Gastrocnemius medialis (tissue), 4 donors: ENCODE results near the gene KLHL40. TPM values are rescaled to one million over a fixed set of nuclear protein-coding genes. Genes with fewer than 3 reads are reported as not detected.
A peak's percentile ranks its signal among the peaks of the same experiment; 100 is the strongest.

Experiments used
- ATAC-seq, 2 donors: fragments of 150-250 bp; one replicate each; pipeline ENCODE4 v1.9.1; 2016
- DNase-seq, 2 donors: peaks; one replicate each; pipeline ENCODE4 v3.0.0-alpha.2; 2019
- H3K27ac ChIP-seq, 4 donors: fragments of 200-600 bp; sonication (generic); 1 replicate in 1 of 4; 2 replicates in 3 of 4; pipeline ENCODE4 v1.5.1; 2016 to 2018; ENCODE audit warnings: mild to moderate bottlenecking in 2 of 4, moderate library complexity in 1 of 4
- H3K27me3 ChIP-seq, 3 donors: fragments of 200-600 bp; sonication (generic) in 2 of 3; 1 replicate in 1 of 3; 2 replicates in 2 of 3; pipeline versions ENCODE4 v1.5.1 to v1.6.0; 2016 to 2019; ENCODE audit warnings: mild to moderate bottlenecking in 1 of 3, moderate library complexity in 1 of 3
- H3K36me3 ChIP-seq, 2 donors: fragments of 200-600 bp; sonication (generic) in 1 of 2; one replicate each; pipeline ENCODE4 v1.5.1; 2017 to 2018
- H3K4me1 ChIP-seq, 2 donors: fragments of 200-600 bp; sonication (generic) in 1 of 2; one replicate each; pipeline ENCODE4 v1.5.1; 2016 to 2017; ENCODE audit warnings: mild to moderate bottlenecking in 2 of 2
- H3K4me3 ChIP-seq, 4 donors: fragments of 200-600 bp; sonication (generic) in 3 of 4; 1 replicate in 1 of 4; 2 replicates in 3 of 4; pipeline ENCODE4 v1.5.1; 2016 to 2019; ENCODE audit warnings: mild to moderate bottlenecking in 2 of 4
- H3K9me3 ChIP-seq, 3 donors: fragments of 200-600 bp; sonication (generic) in 2 of 3; 1 replicate in 1 of 3; 2 replicates in 2 of 3; pipeline ENCODE4 v1.5.1; 2016 to 2019
- POLR2A ChIP-seq, 2 donors: fragments of 450-650 bp; IDR thresholded peaks; one replicate each; pipeline ENCODE4 v1.6.1; 2017; ENCODE audit warnings: antibody characterized with exemption in 2 of 2, mild to moderate bottlenecking in 2 of 2, moderate library complexity in 2 of 2
- in situ Hi-C, 4 donors: fragments of 200-750 bp; cut with MboI; loops; one replicate each; pipeline versions ENCODE4 v1.15.0 to v1.8.0; 2017; ENCODE audit warnings: low sequenced_read_pairs in 4 of 4
- intact Hi-C: fragments of 100-400 bp; cut with DNase I; formaldehyde crosslinking; loops from one replicate; pipeline ENCODE4 v1.15.1; 2023; ENCODE audit warnings: low total_unique reads
- total RNA-seq, 4 donors: library from RNA; depleted of rRNA; stranded (reverse); fragments of >200 nt; gene quantifications; one replicate each; pipeline versions ENCODE4 v1.1.0 to v1.2.3, GENCODE V29; 2016
- TF ChIP-seq, protein P1 (sequence below), 5 experiments: fragments of 450-650 bp in 3 of 5; fragments of 200-600 bp in 2 of 5; sonication (generic) in 2 of 5; IDR thresholded peaks in 4 of 5; conservative IDR thresholded peaks in 1 of 5; 1 replicate in 4 of 5; 2 replicates in 1 of 5; pipeline ENCODE4 v1.5.1; 2016 to 2019; ENCODE audit warnings: antibody characterized with exemption in 5 of 5, mild to moderate bottlenecking in 3 of 5, moderate library complexity in 3 of 5

The KLHL40 gene
- total RNA-seq, 4 donors from 2014 or later, result 197 to 682 (median 397) TPM

GRCh38 chr3:42692667-42693529, 7.6 kb downstream of the KLHL40 start:
- in situ Hi-C loops, result no loop called here

DNA sequence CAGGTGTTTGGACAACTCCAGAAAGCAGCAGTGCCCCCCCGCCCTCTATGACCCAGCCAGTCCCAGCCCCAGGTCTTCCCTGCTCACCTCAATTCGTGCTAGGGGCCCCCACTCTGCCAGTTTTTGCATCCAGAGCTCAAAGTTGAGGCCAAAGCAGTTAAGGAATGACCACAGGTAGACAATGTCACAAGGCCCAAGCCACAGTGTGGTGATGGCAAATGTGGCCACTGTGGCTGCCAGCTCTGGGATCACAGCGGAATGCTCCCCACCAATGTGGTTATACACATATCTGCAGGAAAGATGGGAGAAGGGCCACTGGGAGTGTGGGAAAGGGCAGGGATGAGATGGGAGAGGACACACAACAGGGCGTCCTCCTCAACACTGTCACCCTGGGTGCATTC, 8.2 kb downstream of the KLHL40 start:
- Histone ChIP-seq H3K4me3 (no peak overlapping the region), H3K9me3 (no peaks in the 10 kb centered on the region), H3K27ac (peak overlapping the region; percentile 94 to 100 (median 99)), H3K4me1 (peaks cover 20 to 23% of the 10 kb centered on the region in 2 donors), H3K27me3 (no peaks in the 10 kb centered on the region), H3K36me3 (peaks cover 0 to 34% of the 10 kb centered on the region in 2 donors)
- DNase-seq, result no peak
- TF ChIP-seq, protein P1, sequence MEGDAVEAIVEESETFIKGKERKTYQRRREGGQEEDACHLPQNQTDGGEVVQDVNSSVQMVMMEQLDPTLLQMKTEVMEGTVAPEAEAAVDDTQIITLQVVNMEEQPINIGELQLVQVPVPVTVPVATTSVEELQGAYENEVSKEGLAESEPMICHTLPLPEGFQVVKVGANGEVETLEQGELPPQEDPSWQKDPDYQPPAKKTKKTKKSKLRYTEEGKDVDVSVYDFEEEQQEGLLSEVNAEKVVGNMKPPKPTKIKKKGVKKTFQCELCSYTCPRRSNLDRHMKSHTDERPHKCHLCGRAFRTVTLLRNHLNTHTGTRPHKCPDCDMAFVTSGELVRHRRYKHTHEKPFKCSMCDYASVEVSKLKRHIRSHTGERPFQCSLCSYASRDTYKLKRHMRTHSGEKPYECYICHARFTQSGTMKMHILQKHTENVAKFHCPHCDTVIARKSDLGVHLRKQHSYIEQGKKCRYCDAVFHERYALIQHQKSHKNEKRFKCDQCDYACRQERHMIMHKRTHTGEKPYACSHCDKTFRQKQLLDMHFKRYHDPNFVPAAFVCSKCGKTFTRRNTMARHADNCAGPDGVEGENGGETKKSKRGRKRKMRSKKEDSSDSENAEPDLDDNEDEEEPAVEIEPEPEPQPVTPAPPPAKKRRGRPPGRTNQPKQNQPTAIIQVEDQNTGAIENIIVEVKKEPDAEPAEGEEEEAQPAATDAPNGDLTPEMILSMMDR (IDR thresholded peaks at IDR 0.05 in 4 of 5, conservative IDR thresholded peaks at IDR 0.05 in 1 of 5), result no peak
- no peak for TF ChIP-seq POLR2A (IDR thresholded peaks at IDR 0.05)
- intact Hi-C loops, result no loop called here
- in situ Hi-C loops, result no loop called here
- ATAC-seq, result no peak

More at GRCh38 chr3:42692667-42693529, 7.6 kb downstream of the KLHL40 start:
- DNase-seq, result no peak
- no peak for ATAC-seq
- Histone ChIP-seq H3K4me3 (no peak overlapping the region), H3K27me3 (no peaks in the 10 kb centered on the region), H3K27ac (peak overlapping the region; percentile 94 to 100 (median 99)), H3K9me3 (no peaks in the 10 kb centered on the region), H3K36me3 (peaks cover 0 to 37% of the 10 kb centered on the region in 2 donors), H3K4me1 (peaks cover 16 to 21% of the 10 kb centered on the region in 2 donors)
- TF ChIP-seq, protein P1 (IDR thresholded peaks at IDR 0.05 in 4 of 5, conservative IDR thresholded peaks at IDR 0.05 in 1 of 5), result no peak
- intact Hi-C loops, result no loop called here

DNA sequence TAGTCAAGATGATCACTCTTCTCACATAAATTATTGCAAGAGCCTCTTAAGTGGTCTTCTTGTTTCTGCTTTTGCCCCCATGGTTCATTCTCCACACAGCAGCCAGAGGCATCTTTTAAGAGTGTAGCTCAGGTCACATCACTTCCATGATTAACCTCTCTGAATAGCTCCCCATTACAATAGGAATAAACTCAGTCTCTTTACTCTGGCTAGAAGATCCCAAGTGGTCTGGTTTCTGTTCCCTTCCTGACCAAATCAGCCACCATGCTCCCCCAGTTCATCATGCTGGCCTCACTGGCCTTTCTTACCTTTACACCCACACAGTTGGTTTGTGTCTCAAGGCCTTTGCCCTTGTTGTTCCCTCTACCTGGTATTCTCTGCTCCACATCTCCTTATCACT, 9.0 kb downstream of the KLHL40 start:
- TF ChIP-seq, protein P1 (IDR thresholded peaks at IDR 0.05 in 4 of 5, conservative IDR thresholded peaks at IDR 0.05 in 1 of 5), result no peak
- no peak for TF ChIP-seq POLR2A (IDR thresholded peaks at IDR 0.05)
- Histone ChIP-seq H3K4me3 (no peak overlapping the region), H3K9me3 (no peaks in the 10 kb centered on the region), H3K4me1 (peaks cover 20 to 24% of the 10 kb centered on the region in 2 donors), H3K27me3 (no peaks in the 10 kb centered on the region), H3K27ac (peak overlapping the region; percentile 94 to 100 (median 99)), H3K36me3 (peaks cover 0 to 29% of the 10 kb centered on the region in 2 donors)
- intact Hi-C loops (no loop called here), in situ Hi-C loops (no loop called here)
- ATAC-seq, result no peak
- no peak for DNase-seq

GRCh38 chr3:42696356-42697288, 11.3 kb downstream of the KLHL40 start:
- H3K27ac ChIP-seq, result peak overlapping the region; percentile 94 to 100 (median 99)
- no peaks in the 10 kb centered on the region for H3K9me3 ChIP-seq
- H3K4me1 ChIP-seq, result peaks cover 21 to 24% of the 10 kb centered on the region in 2 donors
- TF ChIP-seq POLR2A (IDR thresholded peaks at IDR 0.05), result no peak
- TF ChIP-seq, protein P1 (IDR thresholded peaks at IDR 0.05 in 4 of 5, conservative IDR thresholded peaks at IDR 0.05 in 1 of 5), result no peak
- in situ Hi-C loops (no loop called here), intact Hi-C loops (no loop called here)
- ATAC-seq, result no peak
- H3K4me3 ChIP-seq, result no peak overlapping the region
- no peaks in the 10 kb centered on the region for H3K27me3 ChIP-seq
- H3K36me3 ChIP-seq, result peaks cover 0 to 8% of the 10 kb centered on the region in 2 donors
- no peak for DNase-seq
